LNCaP clone FGC (cell line): ENCODE measurements around the gene GNAO1.

Experiments
- DNase-seq: peaks from one replicate; pipeline ENCODE4 v3.0.0-alpha.2; 2011; ENCODE audit warnings: low read depth
- H3K4me3 ChIP-seq: 2 replicates; pipeline ENCODE4 v1.5.1; 2011; ENCODE audit warnings: mild to moderate bottlenecking, low read depth, low read length, control low read depth
- CTCF ChIP-seq: IDR thresholded peaks from 2 replicates; pipeline ENCODE4 v1.5.1; 2012; ENCODE audit warnings: mild to moderate bottlenecking; ENCODE audit not compliant: control insufficient read depth, insufficient read depth; ENCODE audit errors: extremely low read depth

GNAO1 gene

GRCh38 chr16:56339431-56340195 is 148.3 kb downstream of the GNAO1 start:
- no peak for DNase-seq
- no peak for TF ChIP-seq CTCF
- no peak overlapping the region for H3K4me3 ChIP-seq

- no peak for TF ChIP-seq CTCF
Observed at GRCh38 chr16:56340416-56340815, 149.1 kb downstream of the GNAO1 start.

GRCh38 chr16:56340864-56341365 is 149.6 kb downstream of the GNAO1 start:
- TF ChIP-seq CTCF: no peak
- no peak overlapping the region for H3K4me3 ChIP-seq
- no peak for DNase-seq

More at GRCh38 chr16:56340416-56340815, 149.1 kb downstream of the GNAO1 start:
- no peak for DNase-seq
- no peak overlapping the region for H3K4me3 ChIP-seq

GRCh38 chr16:56341656-56342399 is 150.5 kb downstream of the GNAO1 start:
- no peak for DNase-seq
- no peak for TF ChIP-seq CTCF

GRCh38 chr16:56343661-56344517 is 152.6 kb downstream of the GNAO1 start:
- TF ChIP-seq CTCF: no peak
- DNase-seq: no peak
- H3K4me3 ChIP-seq: no peak overlapping the region

More at GRCh38 chr16:56341656-56342399, 150.5 kb downstream of the GNAO1 start:
- H3K4me3 ChIP-seq: no peak overlapping the region

GRCh38 chr16:56344518-56345405 is 153.5 kb downstream of the GNAO1 start:
- TF ChIP-seq CTCF: no peak
- DNase-seq: no peak
- H3K4me3 ChIP-seq: no peak overlapping the region
